ENCODE results near the gene ITFG1.

DNA sequence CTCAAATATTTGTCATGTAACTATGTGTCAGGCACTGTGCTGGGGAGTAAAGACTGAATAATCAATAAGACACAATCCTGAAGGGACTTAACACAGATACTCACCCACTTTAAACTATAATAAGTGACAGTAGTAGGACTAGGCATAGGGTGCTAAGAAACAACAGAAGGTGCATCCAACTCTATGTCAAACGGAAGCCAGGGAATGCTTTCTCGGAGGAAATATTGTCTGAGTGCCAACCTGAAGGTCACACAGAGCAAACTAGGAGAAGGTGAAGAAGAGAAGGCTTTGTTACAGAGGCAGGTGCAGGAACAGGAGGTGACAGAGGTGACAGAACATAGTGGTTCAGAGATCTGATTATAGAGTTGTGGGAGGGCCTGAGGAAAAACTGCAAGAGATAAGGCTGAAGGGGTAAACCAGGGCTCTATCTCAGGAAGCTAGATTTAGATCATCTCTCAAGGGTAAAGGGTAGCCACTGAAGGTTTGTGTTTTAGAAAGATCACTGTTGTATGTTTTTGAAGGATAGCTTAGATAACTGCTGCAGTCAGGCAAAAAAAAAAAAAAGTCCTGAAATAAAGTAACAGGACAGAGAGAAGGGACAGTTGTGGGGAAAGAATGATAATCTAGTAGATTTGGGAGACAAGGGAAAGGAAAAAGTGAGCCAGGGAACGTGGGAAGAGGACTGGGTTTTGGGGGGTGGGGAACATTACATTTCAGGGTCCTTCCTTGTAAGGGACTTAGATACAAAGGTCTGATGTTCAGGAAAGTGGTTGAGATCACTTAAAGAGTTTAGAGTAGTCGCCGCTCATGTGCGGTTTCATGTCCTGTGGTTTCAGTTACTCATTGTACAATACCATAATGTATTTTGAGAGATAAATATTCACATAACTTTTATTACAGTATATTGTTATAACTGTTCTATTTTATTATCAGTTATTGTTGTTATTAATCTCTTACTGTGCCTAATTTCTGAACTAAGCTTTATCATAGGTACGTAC is 231.5 kb downstream of the ITFG1 start:
- TF ChIP-seq EZH2phosphoT487 (IDR thresholded peaks at IDR 0.05; ENCODE audit: borderline replicate concordance): no peak
- TF ChIP-seq, protein P1, sequence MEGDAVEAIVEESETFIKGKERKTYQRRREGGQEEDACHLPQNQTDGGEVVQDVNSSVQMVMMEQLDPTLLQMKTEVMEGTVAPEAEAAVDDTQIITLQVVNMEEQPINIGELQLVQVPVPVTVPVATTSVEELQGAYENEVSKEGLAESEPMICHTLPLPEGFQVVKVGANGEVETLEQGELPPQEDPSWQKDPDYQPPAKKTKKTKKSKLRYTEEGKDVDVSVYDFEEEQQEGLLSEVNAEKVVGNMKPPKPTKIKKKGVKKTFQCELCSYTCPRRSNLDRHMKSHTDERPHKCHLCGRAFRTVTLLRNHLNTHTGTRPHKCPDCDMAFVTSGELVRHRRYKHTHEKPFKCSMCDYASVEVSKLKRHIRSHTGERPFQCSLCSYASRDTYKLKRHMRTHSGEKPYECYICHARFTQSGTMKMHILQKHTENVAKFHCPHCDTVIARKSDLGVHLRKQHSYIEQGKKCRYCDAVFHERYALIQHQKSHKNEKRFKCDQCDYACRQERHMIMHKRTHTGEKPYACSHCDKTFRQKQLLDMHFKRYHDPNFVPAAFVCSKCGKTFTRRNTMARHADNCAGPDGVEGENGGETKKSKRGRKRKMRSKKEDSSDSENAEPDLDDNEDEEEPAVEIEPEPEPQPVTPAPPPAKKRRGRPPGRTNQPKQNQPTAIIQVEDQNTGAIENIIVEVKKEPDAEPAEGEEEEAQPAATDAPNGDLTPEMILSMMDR (conservative IDR thresholded peaks at IDR 0.05; ENCODE audit: low read length): no peak

Data from Loucy (cell line).